GM23338 (cell line): ENCODE results near the gene CAMTA1. TPM values are rescaled to one million over a fixed set of nuclear protein-coding genes. Genes with fewer than 3 reads are reported as not detected.
"Not testable (repeated sequence)": the region's sequence is repeated elsewhere in the genome, so short reads cannot be mapped to it uniquely, and the experiment has no call there.

Source experiments
- ATAC-seq: fragments of 200-7000 bp; cut with Tn5 transposase; 3 replicates; pipeline ENCODE4 v1.9.1; 2020
- DNase-seq: peaks from one replicate; pipeline ENCODE4 v3.0.0-alpha.2; 2015; ENCODE audit warnings: low spot score
- H2AFZ ChIP-seq: fragments of 200-600 bp; sonication (generic); 2 replicates; pipeline ENCODE4 v1.8.0; 2016; ENCODE audit warnings: antibody characterized with exemption, mild to moderate bottlenecking, moderate library complexity
- H3F3A ChIP-seq: fragments of 200-600 bp; sonication (generic); replicated peaks from 2 replicates; pipeline ENCODE4 v1.8.0; 2017; ENCODE audit warnings: antibody characterized with exemption, mixed run types, low read depth
- H3K27ac ChIP-seq: fragments of 200-600 bp; sonication (generic); 2 replicates; pipeline ENCODE4 v1.6.1; 2016; ENCODE audit warnings: low read depth
- H3K27me3 ChIP-seq: fragments of 200-600 bp; sonication (generic); 2 replicates; pipeline ENCODE4 v1.8.0; 2016; ENCODE audit warnings: mild to moderate bottlenecking, mixed run types, moderate library complexity; ENCODE audit not compliant: insufficient read depth
- H3K36me3 ChIP-seq: fragments of 200-600 bp; sonication (generic); 2 replicates; pipeline ENCODE4 v1.8.0; 2016; ENCODE audit warnings: mild to moderate bottlenecking; ENCODE audit not compliant: insufficient read depth
- H3K4me1 ChIP-seq: fragments of 200-600 bp; sonication (generic); 2 replicates; pipeline ENCODE4 v1.8.0; 2016; ENCODE audit warnings: mild to moderate bottlenecking, moderate library complexity; ENCODE audit not compliant: insufficient read depth
- H3K4me2 ChIP-seq: fragments of 200-600 bp; sonication (generic); 2 replicates; pipeline ENCODE4 v1.7.1; 2017; ENCODE audit warnings: mixed run types
- H3K4me3 ChIP-seq: fragments of 200-600 bp; sonication (generic); 2 replicates; pipeline ENCODE4 v1.6.1; 2016; ENCODE audit warnings: mixed run types
- H3K79me2 ChIP-seq: fragments of 200-600 bp; sonication (generic); replicated peaks from 2 replicates; pipeline ENCODE4 v1.8.0; 2017; ENCODE audit warnings: mild to moderate bottlenecking; ENCODE audit not compliant: insufficient read depth
- H3K9me2 ChIP-seq: fragments of 200-600 bp; sonication (generic); 2 replicates; pipeline ENCODE4 v1.8.0; 2017; ENCODE audit not compliant: insufficient read depth
- H4K20me1 ChIP-seq: fragments of 200-600 bp; sonication (generic); replicated peaks from 2 replicates; pipeline ENCODE4 v1.8.0; 2017; ENCODE audit warnings: mild to moderate bottlenecking; ENCODE audit not compliant: insufficient read depth
- H3K27ac Mint-ChIP-seq: 2 replicates; pipeline ENCODE4 v1.8.0; 2020; ENCODE audit warnings: inconsistent platforms, mild to moderate bottlenecking, moderate library complexity, mixed read lengths
- H3K27me3 Mint-ChIP-seq: 3 replicates; pipeline ENCODE4 v1.8.0; 2022; ENCODE audit warnings: low read depth, mild to moderate bottlenecking, moderate library complexity, mixed read lengths, inconsistent platforms; ENCODE audit not compliant: insufficient read depth, poor library complexity
- H3K36me3 Mint-ChIP-seq: 3 replicates; pipeline ENCODE4 v1.8.0; 2021; ENCODE audit warnings: low read depth, mild to moderate bottlenecking, inconsistent platforms, moderate library complexity, mixed read lengths
- H3K4me1 Mint-ChIP-seq: 3 replicates; pipeline ENCODE4 v1.8.0; 2020; ENCODE audit warnings: mild to moderate bottlenecking, inconsistent platforms, mixed read lengths
- H3K4me3 Mint-ChIP-seq: 3 replicates; pipeline ENCODE4 v1.8.0; 2021; ENCODE audit warnings: moderate library complexity, mild to moderate bottlenecking, inconsistent platforms, mixed read lengths
- H3K9me3 Mint-ChIP-seq: 3 replicates; pipeline ENCODE4 v1.8.0; 2020; ENCODE audit warnings: moderate library complexity, mild to moderate bottlenecking, inconsistent platforms, mixed read lengths
- CTCF ChIP-seq, 2 experiments: fragments of 200-600 bp in 1 of 2; sonication (generic) in 1 of 2; conservative IDR thresholded peaks; 2 replicates each; pipeline versions ENCODE4 v1.5.1 to v1.6.1; 2016 to 2017; ENCODE audit warnings: antibody characterized with exemption in 2 of 2, low read depth in 2 of 2, mild to moderate bottlenecking in 2 of 2, moderate library complexity in 1 of 2
- NANOG ChIP-seq: IDR thresholded peaks from 2 replicates; pipeline ENCODE4 v1.6.1; 2016; ENCODE audit warnings: antibody characterized with exemption, borderline replicate concordance
- REST ChIP-seq: IDR thresholded peaks from one replicate; pipeline ENCODE4 v1.6.1; 2018; ENCODE audit warnings: antibody characterized with exemption; ENCODE audit not compliant: unreplicated experiment
- STAT1 ChIP-seq: IDR thresholded peaks from one replicate; pipeline ENCODE4 v1.6.1; 2016; ENCODE audit warnings: antibody characterized with exemption; ENCODE audit not compliant: unreplicated experiment
- ZNF114 ChIP-seq: fragments of 250-450 bp; sonication (Bioruptor Pico); IDR thresholded peaks from 2 replicates; pipeline ENCODE4 v1.5.0; 2020; ENCODE audit warnings: mild to moderate bottlenecking, moderate library complexity
- polyA plus RNA-seq: library from polyadenylated mRNA; unstranded; fragments of >200 nt; fragmentation: Nextera tagmentation; extraction: Ambion mirVana; gene quantifications from 2 replicates; pipeline ENCODE4 v1.2.1, GENCODE V29; 2016
- total RNA-seq: library from RNA; depleted of rRNA; stranded (reverse); fragments of >200 nt; shearing (Covaris generic); gene quantifications from 2 replicates; pipeline ENCODE4 v1.2.3, GENCODE V29; 2014

Gene CAMTA1
- total and polyA plus RNA-seq, 2 experiments from 2014 or later: 115 to 519 TPM

GRCh38 chr1:7381729-7382128 is 596.5 kb downstream of the CAMTA1 start:
- H3F3A ChIP-seq, DNase-seq: not testable (repeated sequence)

GRCh38 chr1:7382971-7383370 is 597.7 kb downstream of the CAMTA1 start:
- Mint-ChIP-seq H3K9me3 (no peaks in the 10 kb centered on the region; the same call in 2 of the 3 replicates), H3K36me3 (no peaks in the 10 kb centered on the region)

More at GRCh38 chr1:7381729-7382128, 596.5 kb downstream of the CAMTA1 start:
- not testable (repeated sequence) for H2AFZ ChIP-seq, H3K79me2 ChIP-seq, H3K27me3 ChIP-seq, H3K9me3 Mint-ChIP-seq, H3K36me3 ChIP-seq, H3K9me2 ChIP-seq, H3K27ac Mint-ChIP-seq, H3K4me2 ChIP-seq, H3K27ac ChIP-seq, H3K27me3 Mint-ChIP-seq, ATAC-seq, H3K36me3 Mint-ChIP-seq, H3K4me3 ChIP-seq, H3K4me3 Mint-ChIP-seq, H4K20me1 ChIP-seq
- H3K4me1 ChIP-seq: peaks cover 19% of the 10 kb centered on the region
- H3K4me1 Mint-ChIP-seq: peaks cover 27% of the 10 kb centered on the region

More at GRCh38 chr1:7382971-7383370, 597.7 kb downstream of the CAMTA1 start:
- H3F3A ChIP-seq: no peaks in the 10 kb centered on the region
- no peaks in the 10 kb centered on the region for H3K27me3 ChIP-seq
- H3K4me3 ChIP-seq: no peak overlapping the region
- H2AFZ ChIP-seq: no peak overlapping the region
- no peak for DNase-seq
- H3K4me1 ChIP-seq: peaks cover 19% of the 10 kb centered on the region
- H3K4me2 ChIP-seq: no peak overlapping the region
- H3K4me3 Mint-ChIP-seq: no peak overlapping the region
- no peaks in the 10 kb centered on the region for H3K36me3 ChIP-seq
- no peaks in the 10 kb centered on the region for H3K9me2 ChIP-seq
- no peak for ATAC-seq
- no peak overlapping the region for H3K27ac ChIP-seq
- no peak for TF ChIP-seq NANOG
- TF ChIP-seq CTCF (conservative IDR thresholded peaks at IDR 0.05; ENCODE audit: low read depth in 2 of 2): no peak
- no peak for TF ChIP-seq REST
- no peak for TF ChIP-seq STAT1
- TF ChIP-seq ZNF114 (CRISPR knock-in tag): no peak
- no peaks in the 10 kb centered on the region for H4K20me1 ChIP-seq
- peaks cover 36% of the 10 kb centered on the region for H3K4me1 Mint-ChIP-seq
- no peaks in the 10 kb centered on the region for H3K79me2 ChIP-seq
- H3K27me3 Mint-ChIP-seq: peaks cover 7% of the 10 kb centered on the region
- H3K27ac Mint-ChIP-seq: no peak overlapping the region
